Loucy (cell line): ENCODE results near the gene OSBPL9.

Experiments used
- EZH2phosphoT487 ChIP-seq: fragments of 200-600 bp; IDR thresholded peaks from 2 replicates; pipeline ENCODE4 v1.6.1; 2018; ENCODE audit warnings: antibody characterized with exemption, mild to moderate bottlenecking, moderate library complexity, borderline replicate concordance
- TF ChIP-seq, protein P1 (sequence below): fragments of 200-600 bp; sonication (generic); conservative IDR thresholded peaks from 2 replicates; pipeline ENCODE4 v1.5.1; 2014; ENCODE audit warnings: mild to moderate bottlenecking, antibody characterized with exemption, low read length

GRCh38 chr1:51664421-51665240 is 47.7 kb downstream of the OSBPL9 start:
- TF ChIP-seq, protein P1, sequence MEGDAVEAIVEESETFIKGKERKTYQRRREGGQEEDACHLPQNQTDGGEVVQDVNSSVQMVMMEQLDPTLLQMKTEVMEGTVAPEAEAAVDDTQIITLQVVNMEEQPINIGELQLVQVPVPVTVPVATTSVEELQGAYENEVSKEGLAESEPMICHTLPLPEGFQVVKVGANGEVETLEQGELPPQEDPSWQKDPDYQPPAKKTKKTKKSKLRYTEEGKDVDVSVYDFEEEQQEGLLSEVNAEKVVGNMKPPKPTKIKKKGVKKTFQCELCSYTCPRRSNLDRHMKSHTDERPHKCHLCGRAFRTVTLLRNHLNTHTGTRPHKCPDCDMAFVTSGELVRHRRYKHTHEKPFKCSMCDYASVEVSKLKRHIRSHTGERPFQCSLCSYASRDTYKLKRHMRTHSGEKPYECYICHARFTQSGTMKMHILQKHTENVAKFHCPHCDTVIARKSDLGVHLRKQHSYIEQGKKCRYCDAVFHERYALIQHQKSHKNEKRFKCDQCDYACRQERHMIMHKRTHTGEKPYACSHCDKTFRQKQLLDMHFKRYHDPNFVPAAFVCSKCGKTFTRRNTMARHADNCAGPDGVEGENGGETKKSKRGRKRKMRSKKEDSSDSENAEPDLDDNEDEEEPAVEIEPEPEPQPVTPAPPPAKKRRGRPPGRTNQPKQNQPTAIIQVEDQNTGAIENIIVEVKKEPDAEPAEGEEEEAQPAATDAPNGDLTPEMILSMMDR = no peak
- TF ChIP-seq EZH2phosphoT487 = no peak
